Osteoblast (primary cell): ENCODE results near the gene PPY. TPM values are rescaled to one million over a fixed set of nuclear protein-coding genes. Genes with fewer than 3 reads are reported as not detected.
A peak's percentile ranks its signal among the peaks of the same experiment; 100 is the strongest.

Experiments used
- DNase-seq: peaks from one replicate; pipeline ENCODE4 v3.0.0; 2011; ENCODE audit warnings: low spot score, mixed read lengths; ENCODE audit not compliant: insufficient read length; ENCODE audit errors: missing footprints
- H2AFZ ChIP-seq: 2 replicates; pipeline ENCODE4 v1.6.0; 2011; ENCODE audit warnings: mild to moderate bottlenecking, low read length
- H3K27ac ChIP-seq: 2 replicates; pipeline ENCODE4 v1.5.1; 2011; ENCODE audit warnings: mild to moderate bottlenecking, low read depth, low read length, moderate library complexity
- H3K27me3 ChIP-seq: 2 replicates; pipeline ENCODE4 v1.6.0; 2012; ENCODE audit warnings: mild to moderate bottlenecking, control low read depth, inconsistent platforms, low read length, moderate library complexity; ENCODE audit not compliant: insufficient read depth
- H3K36me3 ChIP-seq: 2 replicates; pipeline ENCODE4 v1.5.1; 2011; ENCODE audit warnings: mild to moderate bottlenecking, low read length, control low read depth, moderate library complexity; ENCODE audit not compliant: insufficient read depth
- H3K4me1 ChIP-seq: 2 replicates; pipeline ENCODE4 v1.5.1; 2011; ENCODE audit warnings: mild to moderate bottlenecking, low read length, control low read depth, moderate library complexity; ENCODE audit not compliant: insufficient read depth
- H3K4me2 ChIP-seq: 2 replicates; pipeline ENCODE4 v1.6.0; 2011; ENCODE audit warnings: mild to moderate bottlenecking, low read length; ENCODE audit not compliant: insufficient read depth
- H3K4me3 ChIP-seq: fragments of 200-600 bp; sonication (generic); 3 replicates; pipeline ENCODE4 v1.5.1; 2012; ENCODE audit warnings: mild to moderate bottlenecking, low read length, inconsistent platforms; ENCODE audit not compliant: insufficient read depth
- H3K79me2 ChIP-seq: 2 replicates; pipeline ENCODE4 v1.6.0; 2012; ENCODE audit warnings: mild to moderate bottlenecking, low read length, control low read depth, inconsistent platforms; ENCODE audit not compliant: insufficient read depth
- H3K9me3 ChIP-seq: 2 replicates; pipeline ENCODE4 v1.5.1; 2011; ENCODE audit warnings: low read depth, low read length, control low read depth
- H4K20me1 ChIP-seq: 2 replicates; pipeline ENCODE4 v1.6.0; 2012; ENCODE audit warnings: mild to moderate bottlenecking, low read length, control low read depth; ENCODE audit not compliant: insufficient read depth
- total RNA-seq: library from RNA; depleted of rRNA; stranded (reverse); fragments of >200 nt; gene quantifications from 2 replicates; pipeline ENCODE4 v1.2.3, GENCODE V29; 2012
- TF ChIP-seq, protein P1 (sequence below): IDR thresholded peaks from 2 replicates; pipeline ENCODE4 v1.5.1; 2011; ENCODE audit warnings: mild to moderate bottlenecking, low read depth, low read length, moderate library complexity; ENCODE audit errors: extremely low read depth

The PPY gene
- total RNA-seq, 1 donor, result not detected

DNA sequence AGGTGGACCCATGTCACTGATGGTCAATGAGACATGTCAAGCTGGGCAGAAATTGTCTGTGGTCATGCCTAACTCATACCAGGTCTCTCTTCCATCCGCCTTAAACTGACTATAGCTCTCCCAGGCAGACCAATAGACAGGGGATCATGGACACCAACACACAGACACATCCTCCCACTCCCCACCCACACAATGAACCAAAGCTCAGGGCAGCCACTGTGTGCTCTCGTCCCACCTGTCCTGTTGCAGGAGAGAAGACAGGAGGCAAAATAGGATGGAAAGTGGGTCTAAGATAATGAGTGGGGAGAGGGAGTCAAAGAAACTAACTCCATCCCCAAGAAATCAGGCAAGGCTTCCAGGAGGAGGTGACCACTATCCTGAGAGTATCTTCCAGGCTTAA, 8.3 kb upstream of the PPY start:
- H3K36me3 ChIP-seq, result no peaks in the 10 kb centered on the region
- H3K4me3 ChIP-seq, result no peak overlapping the region
- TF ChIP-seq, protein P1, sequence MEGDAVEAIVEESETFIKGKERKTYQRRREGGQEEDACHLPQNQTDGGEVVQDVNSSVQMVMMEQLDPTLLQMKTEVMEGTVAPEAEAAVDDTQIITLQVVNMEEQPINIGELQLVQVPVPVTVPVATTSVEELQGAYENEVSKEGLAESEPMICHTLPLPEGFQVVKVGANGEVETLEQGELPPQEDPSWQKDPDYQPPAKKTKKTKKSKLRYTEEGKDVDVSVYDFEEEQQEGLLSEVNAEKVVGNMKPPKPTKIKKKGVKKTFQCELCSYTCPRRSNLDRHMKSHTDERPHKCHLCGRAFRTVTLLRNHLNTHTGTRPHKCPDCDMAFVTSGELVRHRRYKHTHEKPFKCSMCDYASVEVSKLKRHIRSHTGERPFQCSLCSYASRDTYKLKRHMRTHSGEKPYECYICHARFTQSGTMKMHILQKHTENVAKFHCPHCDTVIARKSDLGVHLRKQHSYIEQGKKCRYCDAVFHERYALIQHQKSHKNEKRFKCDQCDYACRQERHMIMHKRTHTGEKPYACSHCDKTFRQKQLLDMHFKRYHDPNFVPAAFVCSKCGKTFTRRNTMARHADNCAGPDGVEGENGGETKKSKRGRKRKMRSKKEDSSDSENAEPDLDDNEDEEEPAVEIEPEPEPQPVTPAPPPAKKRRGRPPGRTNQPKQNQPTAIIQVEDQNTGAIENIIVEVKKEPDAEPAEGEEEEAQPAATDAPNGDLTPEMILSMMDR, result no peak
- no peaks in the 10 kb centered on the region for H3K4me1 ChIP-seq
- no peaks in the 10 kb centered on the region for H4K20me1 ChIP-seq
- DNase-seq, result no peak
- H3K9me3 ChIP-seq, result no peaks in the 10 kb centered on the region
- H2AFZ ChIP-seq, result no peak overlapping the region
- no peak overlapping the region for H3K4me2 ChIP-seq
- no peaks in the 10 kb centered on the region for H3K79me2 ChIP-seq
- peaks cover 51% of the 10 kb centered on the region for H3K27me3 ChIP-seq
- H3K27ac ChIP-seq, result no peak overlapping the region

GRCh38 chr17:43949781-43950180, 7.5 kb upstream of the PPY start:
- Histone ChIP-seq H4K20me1 (no peaks in the 10 kb centered on the region), H3K4me2 (no peak overlapping the region), H2AFZ (no peak overlapping the region), H3K4me1 (peaks cover 4% of the 10 kb centered on the region), H3K9me3 (no peaks in the 10 kb centered on the region), H3K27ac (no peak overlapping the region), H3K36me3 (no peaks in the 10 kb centered on the region), H3K4me3 (no peak overlapping the region), H3K27me3 (peaks cover 44% of the 10 kb centered on the region), H3K79me2 (no peaks in the 10 kb centered on the region)
- DNase-seq, result no peak
- TF ChIP-seq, protein P1, result peak; percentile 20

- H3K9me3 ChIP-seq, result no peaks in the 10 kb centered on the region
- no peak overlapping the region for H2AFZ ChIP-seq
- H3K27me3 ChIP-seq, result peaks cover 17% of the 10 kb centered on the region
- no peaks in the 10 kb centered on the region for H4K20me1 ChIP-seq
- H3K27ac ChIP-seq, result no peak overlapping the region
- H3K4me1 ChIP-seq, result peaks cover 4% of the 10 kb centered on the region
- no peaks in the 10 kb centered on the region for H3K79me2 ChIP-seq
- TF ChIP-seq, protein P1, result no peak
- no peak for DNase-seq
- no peak overlapping the region for H3K4me3 ChIP-seq
- no peak overlapping the region for H3K4me2 ChIP-seq
- no peaks in the 10 kb centered on the region for H3K36me3 ChIP-seq
These were observed 4.5 kb upstream of the PPY start for GRCh38 chr17:43946781-43947180.

GRCh38 chr17:43945074-43945829, 3.0 kb upstream of the PPY start:
- Histone ChIP-seq H3K27ac (no peak overlapping the region), H3K27me3 (peaks cover 4% of the 10 kb centered on the region), H2AFZ (no peak overlapping the region), H3K4me3 (no peak overlapping the region), H4K20me1 (no peaks in the 10 kb centered on the region), H3K79me2 (no peaks in the 10 kb centered on the region), H3K4me2 (no peak overlapping the region), H3K4me1 (peaks cover 4% of the 10 kb centered on the region), H3K9me3 (no peaks in the 10 kb centered on the region), H3K36me3 (no peaks in the 10 kb centered on the region)
- TF ChIP-seq, protein P1, result no peak
- no peak for DNase-seq
